Stomach smooth muscle (tissue), 2 donors: ENCODE results near the gene DONSON.

ENCODE experiments used
- H3K27ac ChIP-seq: one replicate; pipeline ENCODE4 v1.7.0; 2013; ENCODE audit warnings: mild to moderate bottlenecking, low read length, inconsistent platforms
- H3K27me3 ChIP-seq, 2 donors: one replicate each; pipeline ENCODE4 v1.7.0; 2013; ENCODE audit warnings: low read length in 2 of 2; ENCODE audit not compliant: insufficient read depth in 2 of 2, control insufficient read depth in 1 of 2
- H3K36me3 ChIP-seq, 2 donors: one replicate each; pipeline ENCODE4 v1.7.0; 2013; ENCODE audit warnings: low read length in 2 of 2; ENCODE audit not compliant: control insufficient read depth in 2 of 2, insufficient read depth in 2 of 2
- H3K4me1 ChIP-seq: one replicate; pipeline ENCODE4 v1.7.0; 2013; ENCODE audit warnings: low read length; ENCODE audit not compliant: control insufficient read depth, insufficient read depth
- H3K4me3 ChIP-seq, 2 donors: one replicate each; pipeline ENCODE4 v1.7.0; 2013; ENCODE audit warnings: low read length in 2 of 2
- H3K9ac ChIP-seq, 2 donors: one replicate each; pipeline ENCODE4 v1.7.0; 2013; ENCODE audit warnings: low read length in 2 of 2, mild to moderate bottlenecking in 1 of 2
- H3K9me3 ChIP-seq, 2 donors: one replicate each; pipeline ENCODE4 v1.7.0; 2013; ENCODE audit warnings: low read length in 2 of 2; ENCODE audit not compliant: control insufficient read depth in 2 of 2
- donor health status: healthy.
- donor health status: Pancreatic carcinoma.

Gene DONSON

GRCh38 chr21:33541105-33541711, 47.3 kb downstream of the DONSON start:
- H3K36me3 ChIP-seq: peaks cover 8 to 15% of the 10 kb centered on the region in 2 donors
- peaks cover 8% of the 10 kb centered on the region for H3K4me1 ChIP-seq
- H3K9ac ChIP-seq: peak overlapping the region; percentile 100
- H3K9me3 ChIP-seq: no peaks in the 10 kb centered on the region
- peak overlapping the region; percentile 100 for H3K27ac ChIP-seq
- peak overlapping the region; percentile 97 to 99 for H3K4me3 ChIP-seq
- H3K27me3 ChIP-seq: no peaks in the 10 kb centered on the region

- Histone ChIP-seq H3K4me1 (peaks cover 8% of the 10 kb centered on the region), H3K9me3 (no peaks in the 10 kb centered on the region), H3K4me3 (no peak overlapping the region), H3K9ac (no peak overlapping the region), H3K27me3 (no peaks in the 10 kb centered on the region), H3K36me3 (peaks cover 10 to 18% of the 10 kb centered on the region in 2 donors), H3K27ac (no peak overlapping the region)
Observed at GRCh38 chr21:33540711-33541104, 47.8 kb downstream of the DONSON start.

- no peaks in the 10 kb centered on the region for H3K9me3 ChIP-seq
- H3K27ac ChIP-seq: no peak overlapping the region
- no peak overlapping the region for H3K4me3 ChIP-seq
- peaks cover 8% of the 10 kb centered on the region for H3K4me1 ChIP-seq
- no peak overlapping the region for H3K9ac ChIP-seq
- peaks cover 17 to 23% of the 10 kb centered on the region in 2 donors for H3K36me3 ChIP-seq
- no peaks in the 10 kb centered on the region for H3K27me3 ChIP-seq
Observed at GRCh38 chr21:33539616-33540015, 48.9 kb downstream of the DONSON start.

- no peak overlapping the region for H3K4me3 ChIP-seq
- H3K4me1 ChIP-seq: peaks cover 6% of the 10 kb centered on the region
- H3K9ac ChIP-seq: no peak overlapping the region
- H3K27me3 ChIP-seq: no peaks in the 10 kb centered on the region
- H3K27ac ChIP-seq: no peak overlapping the region
- no peaks in the 10 kb centered on the region for H3K9me3 ChIP-seq
- peaks cover 34 to 38% of the 10 kb centered on the region in 2 donors for H3K36me3 ChIP-seq
Observed at GRCh38 chr21:33537212-33537611, 51.3 kb downstream of the DONSON start.

DNA sequence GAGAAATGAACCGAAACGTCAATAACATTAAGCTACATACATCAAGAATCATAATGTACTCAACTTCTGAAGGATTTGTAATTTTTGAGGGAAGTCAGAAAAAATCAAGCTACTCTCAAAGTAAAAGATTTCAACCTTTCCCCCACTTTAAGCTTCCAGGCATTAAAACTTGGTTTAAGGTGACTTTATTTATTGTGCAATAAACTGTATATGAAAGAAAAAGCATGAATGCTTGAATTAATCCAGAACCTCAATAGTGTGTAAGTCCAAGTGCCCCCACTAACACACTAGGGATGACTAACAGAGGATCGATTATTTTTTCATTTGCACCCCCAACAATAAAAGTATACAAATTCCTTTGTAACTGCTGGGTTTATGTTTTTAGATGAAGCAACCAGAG, 57.5 kb downstream of the DONSON start:
- no peak overlapping the region for H3K9ac ChIP-seq
- H3K27ac ChIP-seq: no peak overlapping the region
- H3K4me1 ChIP-seq: no peaks in the 10 kb centered on the region
- no peaks in the 10 kb centered on the region for H3K9me3 ChIP-seq
- no peak overlapping the region for H3K4me3 ChIP-seq
- H3K36me3 ChIP-seq: peaks cover 39 to 56% of the 10 kb centered on the region in 2 donors
- no peaks in the 10 kb centered on the region for H3K27me3 ChIP-seq
